Posterior vena cava (tissue), 2 donors: ENCODE results near the gene ITCH. TPM values are rescaled to one million over a fixed set of nuclear protein-coding genes. Genes with fewer than 3 reads are reported as not detected.

Source experiments
- DNase-seq: peaks from one replicate; pipeline ENCODE4 v3.0.0-alpha.2; 2020; ENCODE audit warnings: low spot score
- intact Hi-C, 2 donors: fragments of 100-400 bp; cut with DNase I; formaldehyde crosslinking; loops; one replicate each; pipeline versions ENCODE4 v1.14.1 to v1.14.2; 2022 to 2023
- total RNA-seq, 2 donors: library from RNA; stranded (reverse); fragmentation: NEBNext Ultra II Directional; extraction: Animal tissue kit (Norgen Biotek cat#: 25700); gene quantifications; one replicate each; pipeline ENCODE4 v1.2.1, GENCODE V29; 2021
- donor health status: DM: yes; HTN: yes; CAD: no.
- donor health status: DM: yes; HTN: yes; CAD: no.

ITCH gene
- total RNA-seq, 2 donors from 2014 or later: 51.8 to 64.8 TPM

- intact Hi-C loops: no loop called here
Observed at GRCh38 chr20:34536798-34537394, 173.8 kb downstream of the ITCH start.

GRCh38 chr20:34537651-34538050 is 174.6 kb downstream of the ITCH start:
- DNase-seq: peak; percentile 73
- intact Hi-C loops: no loop called here

More at GRCh38 chr20:34536798-34537394, 173.8 kb downstream of the ITCH start:
- no peak for DNase-seq

- peak; percentile 76 for DNase-seq
- intact Hi-C loops: no loop called here
Observed at GRCh38 chr20:34538671-34539123, 175.6 kb downstream of the ITCH start.

DNA sequence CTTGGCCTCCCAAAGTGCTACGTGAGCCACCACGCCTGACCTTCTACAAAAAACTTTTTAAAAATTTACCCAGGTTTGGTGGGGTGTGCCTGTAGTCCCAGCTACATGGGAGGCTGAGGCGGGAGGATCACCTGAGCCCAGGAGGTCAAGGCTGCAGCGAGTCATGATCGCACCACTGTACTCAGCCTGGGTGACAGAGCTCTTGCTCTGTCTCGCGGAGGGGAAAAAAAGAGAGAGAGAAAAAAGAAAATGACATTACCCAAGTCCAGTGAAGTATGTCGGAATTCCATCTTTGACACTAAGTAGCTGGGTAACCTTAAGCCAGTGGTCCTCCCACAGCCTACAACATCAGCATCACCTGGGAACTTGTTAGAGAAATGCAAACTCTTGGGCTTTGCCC is 176.7 kb downstream of the ITCH start:
- DNase-seq: no peak
- intact Hi-C loops: no loop called here

DNA sequence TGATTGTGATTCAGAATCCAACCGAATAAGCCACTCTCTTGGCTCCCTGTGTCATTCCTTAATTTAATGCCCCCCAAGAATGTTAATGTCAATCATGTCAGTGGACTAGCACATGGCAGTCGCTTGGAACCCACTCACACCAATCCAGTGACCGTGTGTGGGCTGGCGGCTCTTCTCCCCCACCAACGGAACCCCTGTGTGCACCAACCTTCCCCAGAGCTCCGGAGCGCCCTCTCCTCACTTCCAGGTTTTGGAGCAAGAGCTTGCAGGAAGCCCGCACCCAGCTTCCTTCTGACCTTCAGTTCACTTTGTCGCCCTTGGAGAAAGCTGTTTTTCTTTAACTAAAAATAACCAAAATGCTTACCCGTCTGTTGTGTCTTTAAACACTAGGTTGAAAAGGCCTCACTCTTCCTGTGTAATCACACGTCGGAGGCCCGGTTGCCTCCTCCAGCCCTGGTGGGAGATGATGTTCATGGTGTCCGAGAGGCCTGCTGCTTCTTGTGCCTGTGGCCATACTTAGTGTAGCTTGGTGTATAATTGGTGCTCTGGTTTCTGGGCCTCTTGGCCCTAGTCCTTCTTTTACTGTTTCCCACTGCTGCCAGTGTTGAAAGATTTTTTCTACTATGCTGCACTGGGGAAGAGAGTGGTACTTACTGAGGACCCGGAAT is 177.7 kb downstream of the ITCH start:
- intact Hi-C loops: no loop called here
- DNase-seq: no peak

- no peak for DNase-seq
- intact Hi-C loops: no loop called here
Observed at GRCh38 chr20:34541264-34541901, 178.3 kb downstream of the ITCH start.

DNA sequence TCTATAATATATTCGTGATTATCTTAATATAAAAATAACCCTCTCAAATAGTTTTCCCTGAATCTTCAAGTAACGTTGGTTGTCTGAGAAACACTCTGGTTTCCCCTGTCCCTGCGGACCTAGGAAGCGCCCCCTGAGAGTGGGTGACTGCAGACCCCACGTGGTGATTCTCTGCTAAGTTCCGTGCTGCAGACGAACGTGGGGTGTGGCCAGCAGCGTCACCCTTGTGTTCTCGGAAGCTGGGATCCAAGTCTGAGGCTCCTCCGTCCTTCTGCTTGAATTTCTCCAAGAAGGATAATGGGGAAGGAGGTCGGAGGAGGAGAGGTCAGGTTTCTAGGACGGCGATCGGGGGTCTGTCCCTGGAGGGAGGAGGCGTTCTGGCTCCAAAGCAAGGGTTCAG is 178.8 kb downstream of the ITCH start:
- intact Hi-C loops: no loop called here
- no peak for DNase-seq

- intact Hi-C loops: no loop called here
- no peak for DNase-seq
Observed at GRCh38 chr20:34542439-34542838, 179.4 kb downstream of the ITCH start.

- intact Hi-C loops: no loop called here
- DNase-seq: no peak
Observed at GRCh38 chr20:34543463-34544056, 180.5 kb downstream of the ITCH start.

DNA sequence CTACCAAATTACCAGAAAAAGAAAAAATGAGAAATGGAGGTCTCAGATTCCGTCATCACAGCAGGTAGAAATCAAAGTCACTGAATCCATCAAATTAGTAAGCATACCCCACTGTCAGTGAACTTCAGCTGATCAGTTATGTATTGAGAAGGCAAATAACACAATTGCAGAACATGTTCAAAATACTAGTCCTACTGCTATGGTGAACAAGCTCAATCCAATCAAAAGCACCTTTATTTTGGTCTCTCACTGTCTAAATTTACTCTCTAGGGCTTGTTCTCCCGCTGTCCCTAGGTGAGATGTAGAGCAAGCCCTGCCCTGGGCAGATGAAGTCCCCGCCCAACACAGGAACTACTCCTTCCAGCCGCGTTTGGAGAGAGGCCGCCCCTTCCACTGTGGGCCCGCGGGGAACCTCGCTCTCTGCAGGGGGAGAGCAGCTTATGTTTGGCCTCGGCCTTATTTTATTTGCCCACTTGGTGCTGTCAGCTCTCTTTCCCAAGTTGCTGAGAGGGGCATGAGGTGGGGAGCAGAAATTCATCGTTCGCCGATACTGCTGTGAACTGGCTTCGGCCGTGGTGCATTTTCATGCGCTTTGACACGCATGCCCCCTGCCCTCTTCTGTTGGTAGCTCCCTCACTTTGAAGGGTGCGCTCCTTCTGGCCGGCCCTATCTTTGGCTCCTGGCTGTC is 181.2 kb downstream of the ITCH start:
- DNase-seq: no peak
- intact Hi-C loops: no loop called here

DNA sequence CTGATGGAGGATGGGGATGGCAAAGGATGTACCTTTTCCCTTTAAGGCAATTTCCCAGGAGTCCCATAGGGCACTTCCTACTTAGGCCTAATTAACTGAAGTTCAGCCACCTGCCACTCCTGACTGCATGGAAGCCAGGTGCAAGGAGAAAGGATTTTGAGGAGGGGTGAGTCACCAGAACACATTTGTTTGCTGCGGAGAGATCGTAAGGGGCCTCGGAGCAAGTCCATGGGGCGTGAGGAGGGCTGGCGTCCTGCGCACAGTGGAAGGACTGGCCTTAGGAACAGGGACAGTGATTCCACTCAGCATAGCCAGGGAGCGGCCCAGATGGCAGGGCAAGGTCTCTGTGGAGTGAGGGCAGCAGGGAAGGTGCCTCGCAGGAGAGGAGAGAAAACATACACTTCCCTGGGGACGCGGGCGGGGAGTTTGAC is 183.7 kb downstream of the ITCH start:
- intact Hi-C loops: no loop called here
- DNase-seq: no peak

GRCh38 chr20:34547844-34548613 is 185.0 kb downstream of the ITCH start:
- intact Hi-C loops: no loop called here
- no peak for DNase-seq

GRCh38 chr20:34549291-34549928 is 186.3 kb downstream of the ITCH start:
- intact Hi-C loops: no loop called here
- DNase-seq: no peak

- no peak for DNase-seq
Observed at GRCh38 chr20:34549929-34550305, 186.8 kb downstream of the ITCH start.

DNA sequence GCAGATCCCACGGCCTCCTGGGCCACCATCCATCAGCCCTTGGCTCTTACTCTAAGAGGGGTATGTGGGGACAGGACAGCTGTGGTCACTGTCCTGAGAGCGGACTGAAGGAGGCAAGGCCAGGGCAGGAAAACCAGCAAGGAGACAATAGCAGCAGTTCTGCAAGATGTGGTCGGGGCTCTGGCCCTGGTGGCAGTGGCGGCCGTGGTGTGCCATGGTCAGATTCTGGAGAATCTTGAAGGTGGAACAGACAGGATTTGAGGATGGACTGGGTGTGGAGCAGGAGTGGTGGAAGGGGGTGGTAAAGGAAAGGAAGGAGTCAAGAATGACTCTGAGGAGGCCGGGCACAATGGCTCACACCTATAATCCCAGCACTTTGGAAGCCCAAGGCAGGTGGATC is 189.5 kb downstream of the ITCH start:
- intact Hi-C loops: no loop called here
- no peak for DNase-seq

More at GRCh38 chr20:34549929-34550305, 186.8 kb downstream of the ITCH start:
- intact Hi-C loops: no loop called here

GRCh38 chr20:34553366-34553867 is 190.3 kb downstream of the ITCH start:
- DNase-seq: no peak
- intact Hi-C loops: no loop called here

- intact Hi-C loops: no loop called here
- DNase-seq: no peak
Observed at GRCh38 chr20:34557936-34558319, 194.9 kb downstream of the ITCH start.
